ENCODE measurements around the gene PACC1. TPM values are rescaled to one million over a fixed set of nuclear protein-coding genes. Genes with fewer than 3 reads are reported as not detected.

The PACC1 gene
- 10 to 100 TPM; 13.0 to 17.1 TPM for total RNA-seq

GRCh38 chr1:212414328-212415106 is at the start of gene PACC1:
Gene PACC1, minus strand, starts transcription at chr1:212414886. Its CDS starts 129 bp downstream, at chr1:212414757.
- no peaks in the 10 kb centered on the region for H3K9me3 Mint-ChIP-seq (ENCODE audit: low read depth)
- no peaks in the 10 kb centered on the region for H3K27me3 Mint-ChIP-seq
- peaks cover 35% of the 10 kb centered on the region for H3K4me1 Mint-ChIP-seq
- CTCF ChIA-PET, result interaction anchor here (0.6 to 2.5 kb wide), 7 partner anchors 18 to 734 kb away, joined by 3 to 13 read pairs (median 4); partner anchors contain the start of gene NENF
- peak within 1 kb of the TSS; percentile 91 for H3K27ac Mint-ChIP-seq
- peak; percentile 96 for DNase-seq
- peak within 1 kb of the TSS; percentile 94 for H3K4me3 Mint-ChIP-seq
- peak; percentile 97 for ATAC-seq
- H3K36me3 Mint-ChIP-seq, result peaks cover 22% of the 10 kb centered on the region

- Mint-ChIP-seq H3K27ac (no peak overlapping the region), H3K27me3 (no peaks in the 10 kb centered on the region), H3K4me1 (peaks cover 3% of the 10 kb centered on the region), H3K4me3 (no peak overlapping the region), H3K9me3 (ENCODE audit: low read depth) (no peaks in the 10 kb centered on the region), H3K36me3 (no peaks in the 10 kb centered on the region)
- CTCF ChIA-PET, result interaction anchor here (1.3 to 2.1 kb wide), 4 partner anchors 8 to 201 kb away, joined by 3 to 7 read pairs (median 4); no protein-coding TSS in a partner anchor
- DNase-seq (no peak), ATAC-seq (no peak)
Observed at GRCh38 chr1:212463565-212464285, 49.0 kb upstream of the PACC1 start.

- H3K4me3 Mint-ChIP-seq, result no peak overlapping the region
- H3K9me3 Mint-ChIP-seq (ENCODE audit: low read depth), result no peaks in the 10 kb centered on the region
- no peaks in the 10 kb centered on the region for H3K27me3 Mint-ChIP-seq
- H3K36me3 Mint-ChIP-seq, result no peaks in the 10 kb centered on the region
- CTCF ChIA-PET, result interaction anchor here (2.1 kb wide), 1 partner anchor 15 kb away, joined by 7 read pairs; no protein-coding TSS in a partner anchor
- DNase-seq (no peak), ATAC-seq (no peak)
- H3K4me1 Mint-ChIP-seq, result peaks cover 7% of the 10 kb centered on the region
- no peak overlapping the region for H3K27ac Mint-ChIP-seq
Observed at GRCh38 chr1:212461916-212462660, 47.4 kb upstream of the PACC1 start.

GRCh38 chr1:212460376-212460775 is 45.7 kb upstream of the PACC1 start:
- H3K4me1 Mint-ChIP-seq, result peaks cover 7% of the 10 kb centered on the region
- H3K9me3 Mint-ChIP-seq (ENCODE audit: low read depth), result no peaks in the 10 kb centered on the region
- H3K36me3 Mint-ChIP-seq, result no peaks in the 10 kb centered on the region
- ATAC-seq (no peak), DNase-seq (no peak)
- CTCF ChIA-PET, result no interaction called here
- no peak overlapping the region for H3K4me3 Mint-ChIP-seq
- no peak overlapping the region for H3K27ac Mint-ChIP-seq
- H3K27me3 Mint-ChIP-seq, result no peaks in the 10 kb centered on the region

GRCh38 chr1:212459656-212460055 is 45.0 kb upstream of the PACC1 start:
- H3K9me3 Mint-ChIP-seq (ENCODE audit: low read depth), result no peaks in the 10 kb centered on the region

GRCh38 chr1:212458817-212459216 is 44.1 kb upstream of the PACC1 start:
- H3K36me3 Mint-ChIP-seq, result no peaks in the 10 kb centered on the region
- ATAC-seq (no peak), DNase-seq (no peak)
- H3K4me1 Mint-ChIP-seq, result peaks cover 7% of the 10 kb centered on the region
- H3K4me3 Mint-ChIP-seq, result no peak overlapping the region
- H3K27ac Mint-ChIP-seq, result peak overlapping the region; percentile 11
- no peaks in the 10 kb centered on the region for H3K9me3 Mint-ChIP-seq (ENCODE audit: low read depth)
- no peaks in the 10 kb centered on the region for H3K27me3 Mint-ChIP-seq
- CTCF ChIA-PET, result interaction anchor here (0.7 to 5.7 kb wide), 12 partner anchors 8 to 544 kb away, joined by 3 to 71 read pairs (median 9); partner anchors contain the start of genes DTL and INTS7

More at GRCh38 chr1:212459656-212460055, 45.0 kb upstream of the PACC1 start:
- H3K36me3 Mint-ChIP-seq, result no peaks in the 10 kb centered on the region
- peaks cover 7% of the 10 kb centered on the region for H3K4me1 Mint-ChIP-seq
- no peak overlapping the region for H3K27ac Mint-ChIP-seq
- H3K27me3 Mint-ChIP-seq, result no peaks in the 10 kb centered on the region
- no peak overlapping the region for H3K4me3 Mint-ChIP-seq
- DNase-seq (no peak), ATAC-seq (no peak)
- CTCF ChIA-PET, result interaction anchor here (4.6 to 5.2 kb wide), 3 partner anchors 20 to 389 kb away, joined by 59 to 71 read pairs (median 59); no protein-coding TSS in a partner anchor

GRCh38 chr1:212457740-212458338 is 43.2 kb upstream of the PACC1 start:
- Mint-ChIP-seq H3K9me3 (ENCODE audit: low read depth) (no peaks in the 10 kb centered on the region), H3K36me3 (no peaks in the 10 kb centered on the region), H3K4me3 (no peak overlapping the region), H3K27me3 (no peaks in the 10 kb centered on the region), H3K4me1 (peaks cover 7% of the 10 kb centered on the region), H3K27ac (no peak overlapping the region)
- ATAC-seq, result peak; percentile 28
- CTCF ChIA-PET, result interaction anchor here (0.5 to 5.7 kb wide), 55 partner anchors 11 to 787 kb away, joined by 3 to 71 read pairs (median 4); partner anchors contain the start of genes ATF3, DTL, INTS7 and NENF
- peak; percentile 81 for DNase-seq

- Mint-ChIP-seq H3K27ac (no peak overlapping the region), H3K9me3 (ENCODE audit: low read depth) (no peaks in the 10 kb centered on the region), H3K4me3 (no peak overlapping the region), H3K4me1 (peaks cover 7% of the 10 kb centered on the region), H3K36me3 (no peaks in the 10 kb centered on the region), H3K27me3 (no peaks in the 10 kb centered on the region)
- DNase-seq (peak; percentile 87), ATAC-seq (peak; percentile 79)
- CTCF ChIA-PET, result interaction anchor here (0.6 to 5.7 kb wide), 102 partner anchors 8 to 875 kb away, joined by 3 to 71 read pairs (median 5); partner anchors contain the start of genes DTL, INTS7, NENF and NSL1
Observed at GRCh38 chr1:212455803-212456528, 41.3 kb upstream of the PACC1 start.

GRCh38 chr1:212455401-212455800 is 40.7 kb upstream of the PACC1 start:
- Mint-ChIP-seq H3K4me3 (no peak overlapping the region), H3K27me3 (no peaks in the 10 kb centered on the region), H3K4me1 (peaks cover 7% of the 10 kb centered on the region), H3K9me3 (ENCODE audit: low read depth) (no peaks in the 10 kb centered on the region), H3K27ac (no peak overlapping the region), H3K36me3 (no peaks in the 10 kb centered on the region)
- no peak for ATAC-seq
- DNase-seq, result no peak
- CTCF ChIA-PET, result interaction anchor here (0.8 to 5.7 kb wide), 88 partner anchors 8 to 875 kb away, joined by 3 to 71 read pairs (median 5); partner anchors contain the start of genes DTL, INTS7, NENF and NSL1

- Mint-ChIP-seq H3K27ac (no peak overlapping the region), H3K9me3 (ENCODE audit: low read depth) (no peaks in the 10 kb centered on the region)
Observed at GRCh38 chr1:212454741-212455140, 40.1 kb upstream of the PACC1 start.

GRCh38 chr1:212453156-212453857 is 38.6 kb upstream of the PACC1 start:
- Mint-ChIP-seq H3K27me3 (no peaks in the 10 kb centered on the region), H3K36me3 (no peaks in the 10 kb centered on the region), H3K9me3 (ENCODE audit: low read depth) (no peaks in the 10 kb centered on the region), H3K27ac (no peak overlapping the region), H3K4me3 (no peak overlapping the region), H3K4me1 (peaks cover under 1% of the 10 kb centered on the region)
- ATAC-seq (no peak), DNase-seq (no peak)
- CTCF ChIA-PET, result interaction anchor here (0.7 to 5.7 kb wide), 7 partner anchors 10 to 773 kb away, joined by 3 to 65 read pairs (median 3); no protein-coding TSS in a partner anchor

More at GRCh38 chr1:212454741-212455140, 40.1 kb upstream of the PACC1 start:
- H3K4me3 Mint-ChIP-seq, result no peak overlapping the region
- H3K4me1 Mint-ChIP-seq, result peaks cover 7% of the 10 kb centered on the region
- H3K27me3 Mint-ChIP-seq, result no peaks in the 10 kb centered on the region
- no peaks in the 10 kb centered on the region for H3K36me3 Mint-ChIP-seq
- no peak for DNase-seq
- CTCF ChIA-PET, result interaction anchor here (0.7 to 5.7 kb wide), 31 partner anchors 9 to 775 kb away, joined by 3 to 71 read pairs (median 8); partner anchors contain the start of genes ATF3, DTL, INTS7 and NENF
- ATAC-seq, result no peak

Data from activated CD8-positive, alpha-beta memory T cell treated with anti-CD3 and anti-CD28 coated beads, Interleukin-2, amount 10 ng/mL, durations not matched to agents 7 days and 5 days (primary cell).